PC-3 (cell line): Measurements from ENCODE around the gene SELENOV. TPM values are rescaled to one million over a fixed set of nuclear protein-coding genes. Genes with fewer than 3 reads are reported as not detected.

ENCODE experiments used
- ATAC-seq: fragments of 200-7000 bp; cut with Tn5 transposase; 2 replicates; pipeline ENCODE4 v1.9.1; 2020; ENCODE audit warnings: mild to moderate bottlenecking, moderate library complexity
- BruUV-seq: library from RNA; stranded (reverse); fragments of 400-500 nt; replicated peaks from 2 replicates; lab custom pipeline; 2021; lab: Mats Ljungman, UMichigan
- CTCF ChIA-PET: fragments of 300-600 bp; sonication (Branson Sonifier 250); formaldehyde crosslinking; loops from one replicate; lab custom pipeline; 2022; ENCODE audit warnings: antibody characterized with exemption; lab: Charles Lee
- POLR2A ChIA-PET: fragments of 300-600 bp; sonication (Branson Sonifier 250); formaldehyde crosslinking; loops from one replicate; lab custom pipeline; 2022; ENCODE audit warnings: antibody characterized with exemption; ENCODE audit not compliant: unreplicated experiment; lab: Charles Lee
- DNase-seq: peaks from one replicate; pipeline ENCODE4 v3.0.0-alpha.2; 2015
- H2AFZ ChIP-seq: fragments of 300-600 bp; sonication (generic); 2 replicates; pipeline ENCODE4 v1.6.0; 2016; ENCODE audit warnings: antibody characterized with exemption, low read length
- H3F3A ChIP-seq: fragments of 300-600 bp; sonication (generic); one replicate; pipeline ENCODE4 v1.6.0; 2017; ENCODE audit warnings: antibody characterized with exemption, low read length, control low read depth, mild to moderate bottlenecking; ENCODE audit not compliant: unreplicated experiment
- H3K27ac ChIP-seq: fragments of 300-600 bp; sonication (generic); 2 replicates; pipeline ENCODE4 v1.5.1; 2016; ENCODE audit warnings: mild to moderate bottlenecking, low read length
- H3K27me3 ChIP-seq: fragments of 300-600 bp; sonication (generic); 2 replicates; pipeline ENCODE4 v1.6.1; 2016; ENCODE audit warnings: low read length, mixed read lengths
- H3K36me3 ChIP-seq: fragments of 300-600 bp; sonication (generic); 2 replicates; pipeline ENCODE4 v1.6.1; 2016; ENCODE audit warnings: low read depth, mixed run types, low read length, mixed read lengths
- H3K4me1 ChIP-seq: fragments of 300-600 bp; sonication (generic); 2 replicates; pipeline ENCODE4 v1.5.1; 2016; ENCODE audit warnings: low read length; ENCODE audit not compliant: insufficient read depth
- H3K4me2 ChIP-seq: fragments of 300-600 bp; sonication (generic); 2 replicates; pipeline ENCODE4 v1.6.0; 2016; ENCODE audit warnings: low read length
- H3K4me3 ChIP-seq: fragments of 300-600 bp; sonication (generic); 2 replicates; pipeline ENCODE4 v1.5.1; 2016; ENCODE audit warnings: mild to moderate bottlenecking, low read length, mixed read lengths
- H3K79me2 ChIP-seq: fragments of 300-600 bp; sonication (generic); 2 replicates; pipeline ENCODE4 v1.6.1; 2017; ENCODE audit warnings: low read length, mixed read lengths
- H3K9ac ChIP-seq: fragments of 300-600 bp; sonication (generic); 2 replicates; pipeline ENCODE4 v1.6.0; 2016; ENCODE audit warnings: mild to moderate bottlenecking, low read length
- H3K9me2 ChIP-seq: fragments of 300-600 bp; sonication (generic); replicated peaks from 2 replicates; pipeline ENCODE4 v1.6.1; 2016; ENCODE audit warnings: mixed run types, low read length, mixed read lengths
- H3K9me3 ChIP-seq: fragments of 300-600 bp; sonication (generic); 2 replicates; pipeline ENCODE4 v1.6.1; 2016; ENCODE audit warnings: low read length, mixed read lengths
- H4K20me1 ChIP-seq: fragments of 300-600 bp; sonication (generic); 2 replicates; pipeline ENCODE4 v1.6.1; 2016; ENCODE audit warnings: low read length, mixed read lengths
- EZH2 ChIP-seq: fragments of 300-600 bp; sonication (generic); IDR thresholded peaks from one replicate; pipeline ENCODE4 v1.6.1; 2017; ENCODE audit warnings: antibody characterized with exemption, mild to moderate bottlenecking, low read length; ENCODE audit not compliant: unreplicated experiment
- EZH2phosphoT487 ChIP-seq: fragments of 300-600 bp; sonication (generic); IDR thresholded peaks from 2 replicates; pipeline ENCODE4 v1.6.1; 2018; ENCODE audit warnings: mild to moderate bottlenecking, antibody characterized with exemption, low read length, borderline replicate concordance
- intact Hi-C: fragments of 100-400 bp; cut with micrococcal nuclease; formaldehyde crosslinking; loops from 2 replicates; pipeline ENCODE4 v1.9.0; 2023
- total RNA-seq: library from RNA; depleted of rRNA; stranded (reverse); fragments of >200 nt; gene quantifications from 2 replicates; pipeline ENCODE4 v1.2.3, GENCODE V29; 2014
- TF ChIP-seq, protein P1 (sequence below): fragments of 300-600 bp; sonication (generic); conservative IDR thresholded peaks from 2 replicates; pipeline ENCODE4 v1.5.1; 2017; ENCODE audit warnings: antibody characterized with exemption, low read depth, mild to moderate bottlenecking, low read length

SELENOV gene
- total RNA-seq, 1 experiment from 2014 or later = not detected

GRCh38 chr19:39508629-39509028 lies 6.3 kb upstream of the SELENOV start:
- no TSS peak for BruUV-seq
- DNase-seq = no peak
- Histone ChIP-seq H3K4me1 (peaks cover 9% of the 10 kb centered on the region; the same call in 1 of the 2 replicates), H3K4me2 (no peak overlapping the region), H3K9me2 (no peaks in the 10 kb centered on the region), H3K9ac (no peak overlapping the region), H3F3A (no peaks in the 10 kb centered on the region), H3K4me3 (no peak overlapping the region), H3K36me3 (no peaks in the 10 kb centered on the region), H3K27ac (no peak overlapping the region), H3K79me2 (0 out of 2 replicates have a peak, but pooled peaks cover 6% of the 10 kb centered on the region), H2AFZ (no peak overlapping the region), H3K9me3 (no peaks in the 10 kb centered on the region), H4K20me1 (no peaks in the 10 kb centered on the region), H3K27me3 (no peaks in the 10 kb centered on the region)
- POLR2A ChIA-PET = no interaction called here
- CTCF ChIA-PET = no interaction called here
- intact Hi-C loops = no loop called here
- no peak for ATAC-seq
- TF ChIP-seq, protein P1, sequence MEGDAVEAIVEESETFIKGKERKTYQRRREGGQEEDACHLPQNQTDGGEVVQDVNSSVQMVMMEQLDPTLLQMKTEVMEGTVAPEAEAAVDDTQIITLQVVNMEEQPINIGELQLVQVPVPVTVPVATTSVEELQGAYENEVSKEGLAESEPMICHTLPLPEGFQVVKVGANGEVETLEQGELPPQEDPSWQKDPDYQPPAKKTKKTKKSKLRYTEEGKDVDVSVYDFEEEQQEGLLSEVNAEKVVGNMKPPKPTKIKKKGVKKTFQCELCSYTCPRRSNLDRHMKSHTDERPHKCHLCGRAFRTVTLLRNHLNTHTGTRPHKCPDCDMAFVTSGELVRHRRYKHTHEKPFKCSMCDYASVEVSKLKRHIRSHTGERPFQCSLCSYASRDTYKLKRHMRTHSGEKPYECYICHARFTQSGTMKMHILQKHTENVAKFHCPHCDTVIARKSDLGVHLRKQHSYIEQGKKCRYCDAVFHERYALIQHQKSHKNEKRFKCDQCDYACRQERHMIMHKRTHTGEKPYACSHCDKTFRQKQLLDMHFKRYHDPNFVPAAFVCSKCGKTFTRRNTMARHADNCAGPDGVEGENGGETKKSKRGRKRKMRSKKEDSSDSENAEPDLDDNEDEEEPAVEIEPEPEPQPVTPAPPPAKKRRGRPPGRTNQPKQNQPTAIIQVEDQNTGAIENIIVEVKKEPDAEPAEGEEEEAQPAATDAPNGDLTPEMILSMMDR = no peak
- no peak for TF ChIP-seq EZH2
- no peak for TF ChIP-seq EZH2phosphoT487

GRCh38 chr19:39509233-39509632 lies 5.7 kb upstream of the SELENOV start:
- intact Hi-C loops = no loop called here
- Histone ChIP-seq H3K79me2 (0 out of 2 replicates have a peak, but pooled peaks cover 6% of the 10 kb centered on the region), H3K4me2 (no peak overlapping the region), H2AFZ (no peak overlapping the region), H4K20me1 (no peaks in the 10 kb centered on the region), H3K36me3 (no peaks in the 10 kb centered on the region), H3K9ac (no peak overlapping the region), H3K4me3 (no peak overlapping the region), H3K27me3 (no peaks in the 10 kb centered on the region), H3K27ac (no peak overlapping the region), H3K9me3 (no peaks in the 10 kb centered on the region), H3F3A (no peaks in the 10 kb centered on the region), H3K4me1 (peaks cover 9% of the 10 kb centered on the region; the same call in 1 of the 2 replicates), H3K9me2 (no peaks in the 10 kb centered on the region)
- no peak for ATAC-seq
- POLR2A ChIA-PET = no interaction called here
- TF ChIP-seq, protein P1 = no peak
- TF ChIP-seq EZH2 (no peak), EZH2phosphoT487 (no peak)
- DNase-seq = no peak
- CTCF ChIA-PET = no interaction called here
- no TSS peak for BruUV-seq

DNA sequence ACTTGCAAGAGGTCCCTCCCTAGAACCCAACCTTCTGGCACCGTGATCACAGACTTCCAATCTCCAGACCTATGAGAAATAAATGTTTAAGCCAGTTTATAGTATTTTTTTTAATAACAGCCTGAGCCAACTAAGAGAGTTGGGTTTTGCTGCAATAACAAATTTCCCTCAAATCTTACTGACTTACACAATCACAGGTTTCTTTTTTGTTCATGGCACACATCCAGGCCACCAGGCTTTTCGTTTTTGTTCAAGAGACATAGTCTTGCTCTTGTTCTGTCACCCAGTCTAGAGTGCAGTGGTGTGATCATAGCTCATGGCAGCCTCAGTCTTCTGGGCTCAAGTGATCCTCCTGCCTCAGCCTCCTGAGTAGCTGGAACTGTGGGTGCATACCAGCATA lies 2.0 kb upstream of the SELENOV start:
- no peak overlapping the region for H3K4me3 ChIP-seq
- no peak overlapping the region for H3K4me2 ChIP-seq
- DNase-seq (no peak), ATAC-seq (no peak)
- H3K79me2 ChIP-seq = 0 out of 2 replicates have a peak, but pooled peaks cover under 1% of the 10 kb centered on the region
- H3K4me1 ChIP-seq = peaks cover 3% of the 10 kb centered on the region; the same call in 1 of the 2 replicates
- H3K27me3 ChIP-seq = peaks cover 5% of the 10 kb centered on the region; the same call in 1 of the 2 replicates
- no peaks in the 10 kb centered on the region for H3K9me2 ChIP-seq
- no peaks in the 10 kb centered on the region for H3K9me3 ChIP-seq
- no peak overlapping the region for H3K9ac ChIP-seq
- intact Hi-C loops = no loop called here
- H3K27ac ChIP-seq = no peak overlapping the region
- TF ChIP-seq, protein P1 = no peak
- TF ChIP-seq EZH2 = no peak
- no peak for TF ChIP-seq EZH2phosphoT487
- no TSS peak for BruUV-seq
- CTCF ChIA-PET = interaction anchor here (0.5 kb wide), 1 partner anchor 15 kb away, joined by 3 read pairs; no protein-coding TSS in a partner anchor
- POLR2A ChIA-PET = no interaction called here
- no peaks in the 10 kb centered on the region for H4K20me1 ChIP-seq
- no peaks in the 10 kb centered on the region for H3F3A ChIP-seq
- no peak overlapping the region for H2AFZ ChIP-seq
- no peaks in the 10 kb centered on the region for H3K36me3 ChIP-seq
